Measurements from ENCODE around the gene NKX3-2.

DNA sequence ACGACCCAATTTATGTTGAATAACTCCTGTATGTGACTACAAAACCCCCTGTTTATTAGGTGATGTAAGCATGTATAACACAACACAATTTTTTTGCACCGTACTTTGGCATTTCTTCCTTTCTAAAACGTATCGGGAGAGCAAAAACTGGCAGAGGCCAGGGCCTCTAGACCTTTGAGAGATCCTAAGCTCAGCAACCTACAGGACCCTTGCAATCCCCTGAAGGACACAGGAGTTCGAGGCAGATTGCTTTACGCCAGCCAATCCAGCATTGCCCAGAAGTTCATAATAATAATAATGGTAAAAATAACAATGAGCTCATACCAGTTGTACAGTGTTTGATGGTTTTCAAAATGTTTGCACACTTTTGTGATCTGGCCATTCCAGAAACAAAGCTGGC lies 7.7 kb downstream of the NKX3-2 start:
- TF ChIP-seq CTCF (IDR thresholded peaks at IDR 0.05), result no peak
- TF ChIP-seq POLR2A (IDR thresholded peaks at IDR 0.05), result no peak
